Stimulated activated CD4-positive, alpha-beta T cell treated with anti-CD3 and anti-CD28 coated beads, Interleukin-4, amount 100 ng/mL, for 24 hours (primary cell): Measurements from ENCODE around the gene CLIP1.

Experiments used
- DNase-seq: peaks from one replicate; pipeline ENCODE4 v3.0.0-alpha.2; 2020

The CLIP1 gene

GRCh38 chr12:122243965-122244364 lies 178.5 kb downstream of the CLIP1 start:
- peak; percentile 17 for DNase-seq

GRCh38 chr12:122238861-122239260 lies 183.6 kb downstream of the CLIP1 start:
- DNase-seq: no peak

GRCh38 chr12:122235741-122236140 lies 186.7 kb downstream of the CLIP1 start:
- DNase-seq: no peak

- DNase-seq: no peak
These were observed 189.8 kb downstream of the CLIP1 start for GRCh38 chr12:122232691-122233090.

- no peak for DNase-seq
These were observed 191.7 kb downstream of the CLIP1 start for GRCh38 chr12:122230798-122231197.

GRCh38 chr12:122228092-122228491 lies 194.4 kb downstream of the CLIP1 start:
- no peak for DNase-seq

- DNase-seq: no peak
These were observed 195.1 kb downstream of the CLIP1 start for GRCh38 chr12:122227341-122227740.

- no peak for DNase-seq
These were observed 195.9 kb downstream of the CLIP1 start for GRCh38 chr12:122226366-122227125.

GRCh38 chr12:122225683-122226365 lies 196.6 kb downstream of the CLIP1 start, which contains the start of gene DIABLO:
Gene DIABLO (minus strand): TSS chr12:122226052. CDS start chr12:122226014, 38 bp downstream.
- DNase-seq: peak; percentile 100
